ENCODE measurements around the gene RUBCN. TPM values are rescaled to one million over a fixed set of nuclear protein-coding genes. Genes with fewer than 3 reads are reported as not detected.
A peak's percentile ranks its signal among the peaks of the same experiment; 100 is the strongest.
"Not testable (repeated sequence)": the region's sequence is repeated elsewhere in the genome, so short reads cannot be mapped to it uniquely, and the experiment has no call there.

Gene RUBCN
- total and polyA plus RNA-seq, 2 donors from 2014 or later: 4.4 to 31.5 TPM

DNA sequence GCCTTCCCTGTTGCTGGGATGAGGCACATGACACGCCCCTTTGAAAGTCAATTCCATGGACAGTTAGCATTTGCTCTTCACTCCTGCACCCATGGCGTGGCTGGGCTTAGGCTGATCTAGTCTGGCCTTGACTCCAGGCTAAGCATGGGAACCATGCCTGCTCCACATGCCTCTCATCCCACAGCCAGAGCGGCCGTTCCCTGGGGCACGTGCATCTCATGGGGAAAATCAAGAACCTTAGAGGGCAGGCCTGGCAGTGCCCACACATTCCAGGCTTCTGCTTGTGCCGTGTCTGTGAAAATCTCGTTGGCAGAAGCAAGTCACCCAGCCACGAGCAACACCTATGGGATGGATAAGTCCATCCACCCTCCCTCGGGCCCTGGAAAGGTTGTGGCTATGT, 89.5 kb downstream of the RUBCN start:
- H3K9ac ChIP-seq (ENCODE audit: low read length in 3 of 3); H3K4me3 ChIP-seq (ENCODE audit: low read length in 3 of 3); H3K36me3 ChIP-seq (ENCODE audit: control insufficient read depth in 2 of 3, insufficient read depth in 3 of 3, low read length in 3 of 3); DNase-seq; H3K27me3 ChIP-seq (ENCODE audit: control insufficient read depth, insufficient read depth, low read length); intact Hi-C loops (cut with DNase I); H3K27ac ChIP-seq (ENCODE audit: low read depth in 2 of 2, low read length in 2 of 2); FAIRE-seq; H3K9me3 ChIP-seq (ENCODE audit: control insufficient read depth in 2 of 3, insufficient read depth in 1 of 3, low read length in 3 of 3); H3K4me1 ChIP-seq (ENCODE audit: control insufficient read depth in 2 of 3, insufficient read depth in 2 of 3, low read depth in 1 of 3, low read length in 3 of 3): not testable (repeated sequence)

DNA sequence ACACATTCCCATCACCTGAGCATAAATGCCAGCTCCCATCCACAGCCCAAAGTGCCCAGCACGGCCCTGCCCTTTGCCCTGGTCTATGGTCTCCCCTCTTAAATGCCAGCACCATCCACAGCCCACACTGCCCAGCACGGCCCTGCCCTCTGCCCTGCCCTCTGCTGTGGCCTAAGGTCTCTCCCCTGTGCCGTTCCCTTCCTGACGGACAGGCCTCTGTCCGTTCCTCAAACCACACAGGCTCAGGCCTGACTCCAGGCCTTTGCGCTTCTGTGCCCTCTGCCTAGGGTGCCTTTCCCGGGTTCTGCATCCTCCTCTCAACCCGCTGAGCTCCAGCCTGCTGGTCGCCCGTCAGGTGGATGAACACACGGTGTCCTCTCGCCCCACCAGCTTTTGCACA, 90.4 kb downstream of the RUBCN start:
- H3K9me3 ChIP-seq (ENCODE audit: control insufficient read depth in 2 of 3, insufficient read depth in 1 of 3, low read length in 3 of 3); H3K36me3 ChIP-seq (ENCODE audit: control insufficient read depth in 2 of 3, insufficient read depth in 3 of 3, low read length in 3 of 3); intact Hi-C loops (cut with DNase I); H3K27me3 ChIP-seq (ENCODE audit: control insufficient read depth, insufficient read depth, low read length); H3K9ac ChIP-seq (ENCODE audit: low read length in 3 of 3); DNase-seq; H3K4me1 ChIP-seq (ENCODE audit: control insufficient read depth in 2 of 3, insufficient read depth in 2 of 3, low read depth in 1 of 3, low read length in 3 of 3); H3K4me3 ChIP-seq (ENCODE audit: low read length in 3 of 3); H3K27ac ChIP-seq (ENCODE audit: low read depth in 2 of 2, low read length in 2 of 2); FAIRE-seq: not testable (repeated sequence)

DNA sequence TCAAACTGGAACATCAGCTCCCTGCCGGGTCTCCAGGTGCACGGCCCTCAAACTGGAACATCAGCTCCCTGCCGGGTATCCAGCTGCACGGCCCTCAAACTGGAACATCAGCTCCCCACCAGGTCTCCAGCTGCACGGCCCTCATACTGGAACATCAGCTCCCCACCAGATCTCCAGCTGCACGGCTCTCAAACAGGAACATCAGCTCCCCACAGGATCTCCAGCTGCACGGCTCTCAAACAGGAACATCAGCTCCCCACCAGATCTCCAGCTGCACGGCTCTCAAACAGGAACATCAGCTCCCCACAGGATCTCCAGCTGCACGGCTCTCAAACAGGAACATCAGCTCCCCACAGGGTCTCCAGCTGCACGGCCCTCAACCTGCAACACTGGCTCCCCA, 99.1 kb downstream of the RUBCN start:
- intact Hi-C loops (cut with DNase I); H3K27me3 ChIP-seq (ENCODE audit: control insufficient read depth, insufficient read depth, low read length); H3K4me3 ChIP-seq (ENCODE audit: low read length in 3 of 3); H3K9me3 ChIP-seq (ENCODE audit: control insufficient read depth in 2 of 3, insufficient read depth in 1 of 3, low read length in 3 of 3); H3K36me3 ChIP-seq (ENCODE audit: control insufficient read depth in 2 of 3, insufficient read depth in 3 of 3, low read length in 3 of 3); FAIRE-seq; H3K9ac ChIP-seq (ENCODE audit: low read length in 3 of 3); H3K4me1 ChIP-seq (ENCODE audit: control insufficient read depth in 2 of 3, insufficient read depth in 2 of 3, low read depth in 1 of 3, low read length in 3 of 3); DNase-seq; H3K27ac ChIP-seq (ENCODE audit: low read depth in 2 of 2, low read length in 2 of 2): not testable (repeated sequence)

DNA sequence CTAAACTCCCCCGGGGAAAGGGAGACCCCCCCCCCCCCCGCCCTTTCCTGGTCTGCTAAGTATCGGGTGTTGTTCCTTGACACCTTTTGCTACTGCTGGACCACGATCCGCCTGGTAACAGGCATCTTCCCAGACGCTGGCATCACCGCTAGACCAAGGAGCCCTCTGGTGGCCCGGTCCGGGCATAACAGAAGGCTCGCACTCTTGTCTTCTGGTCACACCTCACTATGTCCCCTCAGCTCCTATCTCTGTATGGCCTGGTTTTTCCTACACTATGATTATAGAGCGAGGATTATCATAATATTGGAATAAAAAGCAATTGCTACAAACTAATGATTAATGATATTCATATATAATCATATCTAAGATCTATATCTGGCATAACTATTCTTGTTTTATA, 104.7 kb downstream of the RUBCN start:
- H3K36me3 ChIP-seq (ENCODE audit: control insufficient read depth in 2 of 3, insufficient read depth in 3 of 3, low read length in 3 of 3); H3K4me1 ChIP-seq (ENCODE audit: control insufficient read depth in 2 of 3, insufficient read depth in 2 of 3, low read depth in 1 of 3, low read length in 3 of 3); DNase-seq; H3K27me3 ChIP-seq (ENCODE audit: control insufficient read depth, insufficient read depth, low read length); H3K9ac ChIP-seq (ENCODE audit: low read length in 3 of 3); H3K27ac ChIP-seq (ENCODE audit: low read depth in 2 of 2, low read length in 2 of 2); H3K4me3 ChIP-seq (ENCODE audit: low read length in 3 of 3); FAIRE-seq; intact Hi-C loops (cut with DNase I); H3K9me3 ChIP-seq (ENCODE audit: control insufficient read depth in 2 of 3, insufficient read depth in 1 of 3, low read length in 3 of 3): not testable (repeated sequence)

DNA sequence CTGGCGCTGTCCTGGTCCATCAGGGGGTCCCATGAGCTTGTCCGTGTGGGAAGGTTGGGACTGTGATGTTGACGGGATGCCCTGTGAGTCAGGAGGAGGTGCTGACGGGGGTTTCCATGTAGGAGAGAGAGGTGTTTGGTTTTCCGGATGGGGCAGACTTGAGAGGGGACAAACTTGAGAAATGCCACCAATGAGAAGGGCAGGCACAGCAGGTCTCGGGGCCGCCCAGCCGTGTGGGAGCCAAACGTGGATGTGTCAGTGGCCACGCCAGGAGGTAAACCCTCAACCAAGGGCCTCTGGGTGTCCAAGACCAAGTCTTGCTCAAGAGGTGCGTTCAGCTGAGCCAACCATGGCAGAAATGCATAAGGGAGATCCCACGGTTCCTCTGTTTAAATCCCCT, 105.9 kb downstream of the RUBCN start:
- intact Hi-C loops (cut with DNase I); H3K9ac ChIP-seq (ENCODE audit: low read length in 3 of 3); DNase-seq; H3K4me3 ChIP-seq (ENCODE audit: low read length in 3 of 3); H3K36me3 ChIP-seq (ENCODE audit: control insufficient read depth in 2 of 3, insufficient read depth in 3 of 3, low read length in 3 of 3); H3K4me1 ChIP-seq (ENCODE audit: control insufficient read depth in 2 of 3, insufficient read depth in 2 of 3, low read depth in 1 of 3, low read length in 3 of 3); H3K27me3 ChIP-seq (ENCODE audit: control insufficient read depth, insufficient read depth, low read length); H3K9me3 ChIP-seq (ENCODE audit: control insufficient read depth in 2 of 3, insufficient read depth in 1 of 3, low read length in 3 of 3); H3K27ac ChIP-seq (ENCODE audit: low read depth in 2 of 2, low read length in 2 of 2); FAIRE-seq: not testable (repeated sequence)

DNA sequence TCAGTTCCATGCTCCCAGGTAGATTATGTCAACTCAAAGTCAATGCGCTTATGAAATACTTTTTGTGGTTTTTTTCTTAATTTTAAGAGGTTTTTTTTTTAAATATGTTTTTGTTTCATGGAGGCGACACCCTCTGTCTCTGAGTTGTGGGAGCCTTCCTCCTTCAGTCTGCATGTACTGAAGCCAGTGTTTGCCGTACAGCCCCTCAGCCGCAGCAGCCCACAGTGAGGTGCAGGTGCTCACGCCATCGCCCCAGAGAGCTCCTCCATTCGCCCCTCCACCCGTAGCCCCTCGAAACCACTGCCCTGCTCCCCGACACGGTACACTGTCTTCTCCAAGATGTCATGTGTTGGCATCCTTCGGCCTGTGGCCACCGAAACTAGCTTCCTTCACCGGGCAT, 107.4 kb downstream of the RUBCN start:
- FAIRE-seq: not testable (repeated sequence)

DNA sequence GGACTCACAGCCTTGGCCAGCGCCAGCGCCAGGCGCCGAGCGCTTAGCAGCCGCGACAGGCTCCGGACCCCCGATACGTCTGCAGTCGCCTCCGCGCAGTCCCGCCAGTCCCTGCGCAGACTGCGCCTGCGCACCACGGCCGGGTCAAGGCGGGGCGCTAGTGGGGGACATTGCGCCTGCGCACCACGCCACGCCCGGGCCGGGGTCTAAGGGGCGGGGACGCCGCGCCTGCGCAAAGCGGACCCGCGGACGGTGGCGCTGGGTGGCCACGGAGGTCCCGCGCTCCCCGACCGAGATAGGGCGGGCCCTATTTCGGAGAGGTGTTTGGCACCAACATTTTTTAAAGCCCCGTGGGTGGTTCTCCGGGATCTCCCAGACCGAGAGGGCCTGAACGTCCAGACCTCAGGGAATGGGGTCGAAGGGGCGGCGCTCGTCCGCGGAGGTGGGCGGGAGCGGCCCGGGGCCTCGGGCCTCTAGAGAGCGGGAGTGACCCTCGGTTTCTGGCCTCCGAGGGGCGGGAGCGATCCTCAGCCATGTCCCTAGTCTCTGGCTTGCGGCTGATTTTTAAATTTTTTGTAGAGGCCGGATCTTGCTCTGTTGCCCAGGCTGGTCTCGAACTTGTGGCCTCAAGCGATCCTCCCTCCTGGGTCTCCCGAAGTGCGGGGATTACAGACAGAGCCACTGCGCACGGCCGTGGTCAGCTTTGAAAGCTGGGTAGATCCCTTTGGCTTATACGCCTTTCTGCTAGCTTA, 108.8 kb downstream of the RUBCN start:
- H3K36me3 ChIP-seq (ENCODE audit: control insufficient read depth in 2 of 3, insufficient read depth in 3 of 3, low read length in 3 of 3); intact Hi-C loops (cut with DNase I); H3K4me1 ChIP-seq (ENCODE audit: control insufficient read depth in 2 of 3, insufficient read depth in 2 of 3, low read depth in 1 of 3, low read length in 3 of 3); FAIRE-seq; H3K27me3 ChIP-seq (ENCODE audit: control insufficient read depth, insufficient read depth, low read length); H3K9me3 ChIP-seq (ENCODE audit: control insufficient read depth in 2 of 3, insufficient read depth in 1 of 3, low read length in 3 of 3): not testable (repeated sequence)
- DNase-seq: peak; percentile 85 to 96 (median 93)
- Histone ChIP-seq H3K27ac (ENCODE audit: low read depth in 2 of 2, low read length in 2 of 2) (peak overlapping the region; percentile 53 to 83), H3K9ac (ENCODE audit: low read length in 3 of 3) (peak overlapping the region; percentile 18 to 61 (median 32)), H3K4me3 (ENCODE audit: low read length in 3 of 3) (peak overlapping the region; percentile 45 to 69 (median 60))

More for the DNA sequence above, 107.4 kb downstream of the RUBCN start:
- H3K27ac ChIP-seq (ENCODE audit: low read depth in 2 of 2, low read length in 2 of 2); H3K36me3 ChIP-seq (ENCODE audit: control insufficient read depth in 2 of 3, insufficient read depth in 3 of 3, low read length in 3 of 3); H3K9ac ChIP-seq (ENCODE audit: low read length in 3 of 3); intact Hi-C loops (cut with DNase I); H3K9me3 ChIP-seq (ENCODE audit: control insufficient read depth in 2 of 3, insufficient read depth in 1 of 3, low read length in 3 of 3); H3K4me1 ChIP-seq (ENCODE audit: control insufficient read depth in 2 of 3, insufficient read depth in 2 of 3, low read depth in 1 of 3, low read length in 3 of 3); H3K4me3 ChIP-seq (ENCODE audit: low read length in 3 of 3); DNase-seq; H3K27me3 ChIP-seq (ENCODE audit: control insufficient read depth, insufficient read depth, low read length): not testable (repeated sequence)

DNA sequence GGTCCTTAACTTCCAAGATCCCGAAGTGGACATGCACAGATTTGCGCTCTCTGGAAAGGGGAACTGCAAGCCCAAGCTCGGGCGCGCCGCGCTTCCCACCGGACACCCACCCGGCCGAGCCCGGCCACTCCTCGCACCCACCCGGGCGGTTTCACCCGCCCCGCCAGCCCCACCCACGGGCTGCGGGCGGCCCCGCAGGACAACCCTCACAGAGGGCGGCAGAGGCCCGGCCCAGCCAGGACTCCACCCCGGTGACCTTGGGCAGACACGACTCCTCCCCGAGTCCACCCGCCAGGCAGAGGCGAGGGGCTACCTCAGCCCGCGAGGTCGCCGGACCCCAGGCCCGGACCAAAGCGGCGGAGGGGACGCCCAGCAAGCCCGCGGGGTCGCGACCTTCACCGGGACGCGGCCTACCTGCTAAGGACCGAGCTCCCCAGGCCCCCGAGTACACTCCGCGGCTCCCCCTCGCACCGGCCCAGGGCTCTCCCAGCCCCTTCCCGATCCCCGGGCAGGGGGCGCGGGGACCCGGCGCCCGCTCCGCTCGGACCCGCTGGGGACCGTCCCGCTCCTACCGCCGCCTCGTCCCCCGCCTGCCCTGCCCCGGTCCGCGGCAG, 109.4 kb downstream of the RUBCN start:
- H3K9ac ChIP-seq (ENCODE audit: low read length in 3 of 3); H3K36me3 ChIP-seq (ENCODE audit: control insufficient read depth in 2 of 3, insufficient read depth in 3 of 3, low read length in 3 of 3); H3K27me3 ChIP-seq (ENCODE audit: control insufficient read depth, insufficient read depth, low read length); H3K4me1 ChIP-seq (ENCODE audit: control insufficient read depth in 2 of 3, insufficient read depth in 2 of 3, low read depth in 1 of 3, low read length in 3 of 3); H3K9me3 ChIP-seq (ENCODE audit: control insufficient read depth in 2 of 3, insufficient read depth in 1 of 3, low read length in 3 of 3); intact Hi-C loops (cut with DNase I); DNase-seq; FAIRE-seq: not testable (repeated sequence)
- Histone ChIP-seq H3K4me3 (ENCODE audit: low read length in 3 of 3) (peak overlapping the region in 2 of 3 donors; percentile 29 to 69), H3K27ac (ENCODE audit: low read depth in 2 of 2, low read length in 2 of 2) (peak overlapping the region; percentile 53 to 83)

Measured in kidney (tissue), 11 donors.